ENCODE data around the gene GRIK4.

DNA sequence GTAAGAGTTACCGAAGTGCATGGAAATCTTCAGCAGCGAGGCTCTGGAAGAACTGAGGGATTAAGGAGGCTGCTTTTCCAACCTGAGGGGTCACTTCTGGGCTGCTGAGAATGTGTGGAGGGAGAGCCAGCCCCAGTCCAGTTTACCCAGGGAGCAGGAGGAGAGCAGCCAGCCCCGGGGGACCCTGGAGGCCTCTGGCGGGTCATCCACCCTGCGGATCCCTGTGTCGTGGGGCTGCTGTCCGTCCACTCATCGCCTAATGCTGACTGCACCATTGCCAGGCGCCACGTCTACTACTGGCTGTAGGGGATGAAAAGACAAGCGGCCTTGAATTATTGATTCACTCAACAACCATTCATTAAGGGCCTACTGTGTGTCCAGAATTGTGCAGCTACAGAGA lies 283.6 kb downstream of the GRIK4 start:
- TF ChIP-seq SUZ12 (IDR thresholded peaks at IDR 0.05; ENCODE audit: extremely low read depth, insufficient read depth, insufficient read length) (no peak), YY1 (IDR thresholded peaks at IDR 0.05; ENCODE audit: insufficient read depth, insufficient read length) (no peak)

All from NT2/D1 (cell line).